Measurements from ENCODE around the gene HMGB4.

Gene HMGB4

GRCh38 chr1:33899746-33900145, 35.9 kb downstream of the HMGB4 start:
- no peak for DNase-seq

GRCh38 chr1:33902486-33903209, 38.8 kb downstream of the HMGB4 start:
- peak; percentile 54 to 64 for DNase-seq

GRCh38 chr1:33903210-33903589, 39.3 kb downstream of the HMGB4 start:
- peak; percentile 54 to 67 for DNase-seq

- DNase-seq: no peak
Measured at GRCh38 chr1:33905241-33905640, 41.4 kb downstream of the HMGB4 start.

- no peak for DNase-seq
Measured at GRCh38 chr1:33906156-33906555, 42.3 kb downstream of the HMGB4 start.

- no peak for DNase-seq
Measured at GRCh38 chr1:33908324-33908956, 44.6 kb downstream of the HMGB4 start.
